ENCODE data around the gene KCTD1.

The KCTD1 gene

GRCh38 chr18:26502823-26503222 lies 45.5 kb downstream of the KCTD1 start:
- no peak for TF ChIP-seq CTCF (IDR thresholded peaks at IDR 0.05; ENCODE audit: low read depth, low read length, missing control alignments)
- DNase-seq (ENCODE audit: extremely low read depth, low read depth) = no peak
- no peak overlapping the region for H3K4me3 ChIP-seq (replicated peaks; ENCODE audit: low read depth, low read length)

GRCh38 chr18:26497866-26498265 lies 50.5 kb downstream of the KCTD1 start:
- no peak for TF ChIP-seq CTCF (IDR thresholded peaks at IDR 0.05; ENCODE audit: low read depth, low read length, missing control alignments)
- H3K4me3 ChIP-seq (replicated peaks; ENCODE audit: low read depth, low read length) = no peak overlapping the region
- no peak for DNase-seq (ENCODE audit: extremely low read depth, low read depth)

GRCh38 chr18:26496528-26496927 lies 51.8 kb downstream of the KCTD1 start:
- no peak for TF ChIP-seq CTCF (IDR thresholded peaks at IDR 0.05; ENCODE audit: low read depth, low read length, missing control alignments)
- no peak overlapping the region for H3K4me3 ChIP-seq (replicated peaks; ENCODE audit: low read depth, low read length)
- no peak for DNase-seq (ENCODE audit: extremely low read depth, low read depth)

- no peak overlapping the region for H3K4me3 ChIP-seq (replicated peaks; ENCODE audit: low read depth, low read length)
- no peak for DNase-seq (ENCODE audit: extremely low read depth, low read depth)
- no peak for TF ChIP-seq CTCF (IDR thresholded peaks at IDR 0.05; ENCODE audit: low read depth, low read length, missing control alignments)
These were observed 53.1 kb downstream of the KCTD1 start for GRCh38 chr18:26495287-26495686.

- DNase-seq (ENCODE audit: extremely low read depth, low read depth) = no peak
- no peak overlapping the region for H3K4me3 ChIP-seq (replicated peaks; ENCODE audit: low read depth, low read length)
- no peak for TF ChIP-seq CTCF (IDR thresholded peaks at IDR 0.05; ENCODE audit: low read depth, low read length, missing control alignments)
These were observed 55.3 kb downstream of the KCTD1 start for GRCh38 chr18:26493021-26493420.

GRCh38 chr18:26491194-26491816 lies 57.0 kb downstream of the KCTD1 start:
- no peak overlapping the region for H3K4me3 ChIP-seq (replicated peaks; ENCODE audit: low read depth, low read length)
- no peak for TF ChIP-seq CTCF (IDR thresholded peaks at IDR 0.05; ENCODE audit: low read depth, low read length, missing control alignments)
- DNase-seq (ENCODE audit: extremely low read depth, low read depth) = no peak

GRCh38 chr18:26489881-26490280 lies 58.5 kb downstream of the KCTD1 start:
- DNase-seq (ENCODE audit: extremely low read depth, low read depth) = no peak
- H3K4me3 ChIP-seq (replicated peaks; ENCODE audit: low read depth, low read length) = no peak overlapping the region
- TF ChIP-seq CTCF (IDR thresholded peaks at IDR 0.05; ENCODE audit: low read depth, low read length, missing control alignments) = no peak

All from HFF-Myc (cell line).